Left forelimb (tissue), 1 donor: ENCODE measurements around the gene TMEM95.

Experiments
- DNase-seq: peaks from one replicate; pipeline ENCODE4 v3.0.0-alpha.2; 2018; ENCODE audit warnings: low spot score

TMEM95 gene

DNA sequence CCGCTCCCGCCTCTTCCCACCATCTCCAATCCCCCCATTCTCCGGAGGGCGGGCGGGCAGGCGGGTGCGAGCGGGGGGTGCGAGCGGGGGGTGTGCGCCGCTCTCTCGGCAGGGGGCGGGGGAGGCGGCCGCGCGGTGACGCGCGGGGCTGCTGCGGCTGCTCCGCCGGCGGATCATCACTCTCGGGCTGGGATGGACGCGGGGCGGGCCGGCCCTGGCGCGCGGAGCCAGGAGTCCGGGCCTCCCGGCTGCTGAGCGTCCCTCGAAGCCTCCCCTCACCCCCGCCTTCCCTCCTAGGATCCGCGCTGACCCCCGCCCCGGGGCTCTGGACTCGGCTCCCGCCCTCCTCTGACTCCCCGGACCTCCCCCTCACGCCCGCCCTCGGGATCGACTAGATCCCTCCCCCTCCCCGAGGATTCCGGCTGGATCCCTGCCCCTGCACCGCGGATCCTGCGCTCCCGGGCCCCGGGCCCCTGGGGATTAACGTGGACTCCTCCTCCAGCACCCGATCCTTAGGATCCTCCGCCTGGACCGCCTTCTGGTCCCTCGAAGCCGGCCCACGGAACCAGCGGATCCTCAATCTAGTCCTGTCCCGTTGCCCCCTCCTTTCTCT is 49.9 kb downstream of the TMEM95 start:
- DNase-seq = peak; percentile 77

GRCh38 chr17:7405350-7406234 is 50.6 kb downstream of the TMEM95 start:
- DNase-seq = no peak

DNA sequence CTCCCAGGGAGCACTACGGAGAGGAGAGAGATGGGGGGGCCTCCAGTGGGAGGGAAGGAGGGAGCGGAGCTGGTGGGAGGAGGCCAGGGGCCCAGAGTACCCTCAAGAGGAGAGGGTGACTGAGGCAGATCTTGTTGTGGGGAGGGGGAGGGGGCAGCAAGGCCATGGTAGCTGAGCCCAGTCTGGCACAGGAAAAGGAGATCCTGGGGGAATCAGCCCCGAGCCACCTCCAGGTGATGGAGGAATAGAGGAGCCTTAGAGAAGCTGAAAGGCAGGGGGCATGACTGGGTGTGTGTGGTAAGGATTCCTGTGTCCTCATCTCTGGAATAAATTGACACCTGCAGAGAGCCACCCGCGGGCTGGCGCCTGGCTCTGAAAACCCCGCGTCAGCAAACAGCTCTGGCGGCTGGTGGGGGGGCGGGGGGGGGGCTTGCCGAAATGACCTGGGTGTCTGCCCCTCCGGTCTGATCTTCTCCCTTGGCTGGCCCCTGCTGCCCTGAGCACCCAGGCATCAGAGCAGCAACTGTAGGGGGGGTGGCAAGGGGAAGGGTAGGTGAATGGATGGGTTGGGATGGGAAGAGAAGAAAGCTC is 51.4 kb downstream of the TMEM95 start:
- DNase-seq = no peak
